MM.1S (cell line): ENCODE measurements around the gene ST6GAL2.

ENCODE experiments used
- CTCF ChIP-seq: fragments of 300-600 bp; sonication (generic); IDR thresholded peaks from 2 replicates; pipeline ENCODE4 v1.5.1; 2016; ENCODE audit warnings: antibody characterized with exemption, low read length, mixed read lengths
- EZH2 ChIP-seq: fragments of 300-600 bp; sonication (generic); optimal IDR thresholded peaks from 2 replicates; pipeline ENCODE3; 2017; ENCODE audit warnings: low read depth, mild to moderate bottlenecking, antibody characterized with exemption, low read length, mixed read lengths

GRCh38 chr2:106831816-106832569 lies 54.0 kb downstream of the ST6GAL2 start:
- no peak for TF ChIP-seq EZH2
- no peak for TF ChIP-seq CTCF
